ENCODE measurements around the gene RBM47. TPM values are rescaled to one million over a fixed set of nuclear protein-coding genes. Genes with fewer than 3 reads are reported as not detected.

The RBM47 gene
- total and polyA plus RNA-seq, 2 of the 4 experiments (the other 2 are of a cell fraction): 0.44 to 1.1 TPM

- Histone ChIP-seq H3K27me3 (ENCODE audit: control insufficient read depth, insufficient read depth, low read length) (no peaks in the 10 kb centered on the region), H3K9me1 (ENCODE audit: insufficient read depth, low read length) (no peaks in the 10 kb centered on the region), H3K14ac (replicated peaks; ENCODE audit: low read depth, low read length) (no peak overlapping the region), H2BK20ac (ENCODE audit: low read depth, low read length) (no peak overlapping the region), H4K5ac (ENCODE audit: low read depth, low read length) (no peak overlapping the region), H3K9me3 (ENCODE audit: control insufficient read depth, insufficient read depth, low read length) (no peaks in the 10 kb centered on the region), H2AK5ac (ENCODE audit: low read depth, low read length) (no peak overlapping the region), H3K36me3 (ENCODE audit: control insufficient read depth, insufficient read depth, low read length) (no peaks in the 10 kb centered on the region), H3K56ac (ENCODE audit: extremely low read depth, insufficient read depth, low read length) (no peak overlapping the region), H3K27ac (ENCODE audit: insufficient read depth, low read length) (no peak overlapping the region), H4K8ac (ENCODE audit: low read depth in 2 of 2, low read length in 2 of 2) (no peak overlapping the region), H3K4ac (ENCODE audit: low read depth, low read length) (no peak overlapping the region), H2BK15ac (ENCODE audit: low read depth, low read length) (no peak overlapping the region), H3K4me3 (ENCODE audit: insufficient read depth, low read depth, low read length) (no peak overlapping the region), H2AK9ac (replicated peaks; ENCODE audit: low read depth, low read length, poor library complexity) (no peak overlapping the region), H3K4me2 (ENCODE audit: low read depth, low read length) (no peak overlapping the region), H2BK5ac (ENCODE audit: low read depth, low read length, poor library complexity, severe bottlenecking) (no peak overlapping the region), H3K23ac (ENCODE audit: low read depth, low read length) (no peak overlapping the region), H4K20me1 (ENCODE audit: insufficient read depth, low read length) (no peaks in the 10 kb centered on the region), H3K9ac (ENCODE audit: low read depth, low read length) (no peak overlapping the region), H2BK120ac (ENCODE audit: low read depth, low read length) (no peak overlapping the region), H3K4me1 (ENCODE audit: control insufficient read depth, insufficient read depth, low read length) (no peaks in the 10 kb centered on the region), H2AFZ (replicated peaks; ENCODE audit: low read length, poor library complexity) (no peak overlapping the region), H3K18ac (ENCODE audit: low read depth, low read length) (no peak overlapping the region), H3K79me1 (ENCODE audit: low read depth in 1 of 2, low read length in 2 of 2) (no peaks in the 10 kb centered on the region), H4K91ac (ENCODE audit: insufficient read depth, low read depth, low read length) (no peak overlapping the region)
- TF ChIP-seq SMC3 (IDR thresholded peaks at IDR 0.05; ENCODE audit: low read depth, low read length): no peak
- 0 out of 2 replicates have a peak, but pooled peaks have one; percentile 12 for TF ChIP-seq CEBPB (IDR thresholded peaks at IDR 0.05; ENCODE audit: low read depth, low read length)
- TF ChIP-seq NFE2L2 (IDR thresholded peaks at IDR 0.05; ENCODE audit: low read depth, low read length): no peak
- no peak for ATAC-seq (ENCODE audit: low read depth)
- WGBS, 2 experiments (ENCODE audit: extremely low coverage in 2 of 2, insufficient read length in 1 of 2): 87% methylated on average over 3 of the region's 7 CpGs; no CpG with 5 or more reads in 1 of the 2 experiments
- BruUV-seq (replicated peaks): no TSS peak
- in situ Hi-C loops (cut with MboI; ENCODE audit: low sequenced_read_pairs): no loop called here
- CTCF ChIA-PET: interaction anchor here (0.6 to 1.5 kb wide), 3 partner anchors 10 to 357 kb away, joined by 3 to 5 read pairs (median 3); no protein-coding TSS in a partner anchor
- dilution Hi-C loops (cut with HindIII; ENCODE audit: low sequenced_read_pairs, unreplicated experiment): no loop called here
- no peak for DNase-seq
- POLR2A ChIA-PET (ENCODE audit: unreplicated experiment): no interaction called here
- intact Hi-C loops (cut with micrococcal nuclease): no loop called here
Measured at GRCh38 chr4:40540800-40541199, 88.9 kb downstream of the RBM47 start.
